ENCODE measurements around the gene ACTRT2.

ACTRT2 gene

DNA sequence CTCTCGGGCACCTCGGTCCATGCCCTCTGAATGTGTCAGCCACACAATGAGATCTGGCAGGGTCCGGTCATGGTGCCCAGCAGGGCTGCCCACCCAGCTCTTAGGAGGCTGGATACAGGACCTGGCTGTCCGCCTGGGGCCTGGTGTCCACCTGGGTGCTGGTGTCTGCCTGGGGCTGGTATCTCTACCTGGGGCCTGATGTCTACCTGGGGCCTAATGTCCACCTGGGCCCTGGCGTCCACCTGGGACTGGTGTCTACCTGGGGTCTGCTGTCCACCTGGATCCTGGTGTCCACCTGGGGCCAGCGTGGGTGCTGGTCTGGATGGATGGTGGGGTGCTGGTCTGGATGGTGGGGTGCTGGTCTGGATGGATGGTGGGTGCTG, 45.1 kb upstream of the ACTRT2 start:
- H4K20me1 ChIP-seq: peaks cover 0 to 32% (median 5%) of the 10 kb centered on the region in 11 experiments; a peak in 11 of 22 replicates
- no peak overlapping the region for H3K4me3 ChIP-seq
- H3K9ac ChIP-seq: no peak overlapping the region
- no peaks in the 10 kb centered on the region for H3K9me3 ChIP-seq (replicated peaks in 1 of 11)
- peaks cover 6 to 20% (median 12%) of the 10 kb centered on the region in 10 experiments; a peak in 17 of 20 replicates for H3K4me1 ChIP-seq
- H3K36me3 ChIP-seq: no peaks in the 10 kb centered on the region
- no peak overlapping the region for H3K4me2 ChIP-seq
- H3K27ac ChIP-seq: no peak overlapping the region
- TF ChIP-seq Cebpa-rat (IDR thresholded peaks at IDR 0.05): no peak
- peaks cover 17 to 39% (median 27%) of the 10 kb centered on the region in 11 experiments; a peak in 20 of 22 replicates for H3K27me3 ChIP-seq

DNA sequence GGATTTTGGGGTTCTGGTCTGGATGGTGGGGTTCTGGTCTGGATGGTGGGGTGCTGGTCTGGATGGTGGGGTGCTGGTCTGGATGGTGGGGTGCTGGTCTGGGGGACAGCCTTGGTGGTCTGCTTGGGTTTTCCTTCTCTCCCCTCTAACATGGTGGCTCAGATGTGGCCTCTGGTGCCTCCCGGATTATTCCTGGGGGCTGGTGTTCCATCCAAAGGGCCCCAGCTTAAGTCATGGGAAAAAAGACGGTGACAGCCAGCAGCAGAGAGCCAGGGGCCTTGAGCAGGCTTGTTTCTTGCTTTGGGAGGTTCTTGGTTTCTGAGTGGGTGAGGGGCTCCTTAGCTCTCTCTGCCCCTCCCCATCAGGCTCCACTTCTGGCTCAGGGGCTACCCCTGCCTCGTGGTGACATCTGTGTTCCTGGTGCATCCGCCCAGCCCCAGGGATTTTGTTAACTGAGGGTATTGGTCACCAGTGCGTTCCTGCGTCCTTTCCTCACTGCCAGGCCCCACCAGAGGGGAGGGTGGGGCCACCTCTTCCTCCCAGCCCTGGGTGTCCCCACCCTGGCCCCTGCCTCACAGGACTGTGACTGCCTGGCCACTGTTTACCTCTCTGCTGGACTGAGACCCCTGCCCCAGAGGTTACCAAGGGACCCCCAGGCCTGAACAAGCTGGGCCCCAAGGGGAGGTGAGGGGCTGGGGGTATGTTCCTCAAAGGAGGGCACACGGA, 43.2 kb upstream of the ACTRT2 start:
- H3K27me3 ChIP-seq: peaks cover 12 to 25% (median 17%) of the 10 kb centered on the region in 11 experiments; a peak in 20 of 22 replicates
- H3K27ac ChIP-seq: no peak overlapping the region
- no peak overlapping the region for H3K9ac ChIP-seq
- peaks cover 0 to 34% (median 5%) of the 10 kb centered on the region in 11 experiments; a peak in 11 of 22 replicates for H4K20me1 ChIP-seq
- no peaks in the 10 kb centered on the region for H3K9me3 ChIP-seq (replicated peaks in 1 of 11)
- no peak for TF ChIP-seq Cebpa-rat (IDR thresholded peaks at IDR 0.05)
- no peak overlapping the region for H3K4me3 ChIP-seq
- H3K4me2 ChIP-seq: no peak overlapping the region
- peaks cover 6 to 33% (median 24%) of the 10 kb centered on the region in 10 experiments; a peak in 18 of 20 replicates for H3K4me1 ChIP-seq
- no peaks in the 10 kb centered on the region for H3K36me3 ChIP-seq

DNA sequence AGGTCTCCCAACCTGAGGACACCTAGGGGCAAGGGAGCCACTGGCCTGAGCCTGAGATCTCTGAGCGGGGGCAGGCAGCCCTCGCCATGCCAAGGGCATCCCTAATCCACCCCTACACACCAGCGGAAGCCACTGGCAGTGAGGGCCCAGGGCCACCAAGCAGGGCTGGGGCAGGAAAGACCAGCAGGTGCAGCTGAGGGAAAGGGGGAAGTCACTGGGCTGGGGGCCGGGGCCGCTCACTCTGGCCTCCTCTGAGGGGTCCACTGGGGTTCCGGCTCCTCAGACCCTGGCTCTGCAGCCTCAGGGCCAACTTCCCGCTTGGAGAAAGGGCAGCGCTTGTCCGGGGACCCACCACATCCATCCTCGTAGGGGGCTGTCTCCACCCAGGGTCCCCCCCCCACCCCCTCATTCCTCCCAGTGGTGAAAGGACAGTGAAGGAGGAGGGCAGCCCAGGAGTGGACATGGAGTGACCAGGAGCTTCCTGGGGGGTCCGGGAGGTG, 42.5 kb upstream of the ACTRT2 start:
- Histone ChIP-seq H4K20me1 (peaks cover 0 to 29% (median 2%) of the 10 kb centered on the region in 11 experiments; a peak in 11 of 22 replicates), H3K9ac (no peak overlapping the region), H3K27ac (no peak overlapping the region), H3K4me3 (no peak overlapping the region), H3K4me1 (peaks cover 3 to 28% (median 19%) of the 10 kb centered on the region in 10 experiments; a peak in 18 of 20 replicates), H3K4me2 (no peak overlapping the region), H3K27me3 (peaks cover 5 to 18% (median 10%) of the 10 kb centered on the region in 11 experiments; a peak in 20 of 22 replicates), H3K9me3 (replicated peaks in 1 of 11) (no peaks in the 10 kb centered on the region), H3K36me3 (no peaks in the 10 kb centered on the region)
- no peak for TF ChIP-seq Cebpa-rat (IDR thresholded peaks at IDR 0.05)

DNA sequence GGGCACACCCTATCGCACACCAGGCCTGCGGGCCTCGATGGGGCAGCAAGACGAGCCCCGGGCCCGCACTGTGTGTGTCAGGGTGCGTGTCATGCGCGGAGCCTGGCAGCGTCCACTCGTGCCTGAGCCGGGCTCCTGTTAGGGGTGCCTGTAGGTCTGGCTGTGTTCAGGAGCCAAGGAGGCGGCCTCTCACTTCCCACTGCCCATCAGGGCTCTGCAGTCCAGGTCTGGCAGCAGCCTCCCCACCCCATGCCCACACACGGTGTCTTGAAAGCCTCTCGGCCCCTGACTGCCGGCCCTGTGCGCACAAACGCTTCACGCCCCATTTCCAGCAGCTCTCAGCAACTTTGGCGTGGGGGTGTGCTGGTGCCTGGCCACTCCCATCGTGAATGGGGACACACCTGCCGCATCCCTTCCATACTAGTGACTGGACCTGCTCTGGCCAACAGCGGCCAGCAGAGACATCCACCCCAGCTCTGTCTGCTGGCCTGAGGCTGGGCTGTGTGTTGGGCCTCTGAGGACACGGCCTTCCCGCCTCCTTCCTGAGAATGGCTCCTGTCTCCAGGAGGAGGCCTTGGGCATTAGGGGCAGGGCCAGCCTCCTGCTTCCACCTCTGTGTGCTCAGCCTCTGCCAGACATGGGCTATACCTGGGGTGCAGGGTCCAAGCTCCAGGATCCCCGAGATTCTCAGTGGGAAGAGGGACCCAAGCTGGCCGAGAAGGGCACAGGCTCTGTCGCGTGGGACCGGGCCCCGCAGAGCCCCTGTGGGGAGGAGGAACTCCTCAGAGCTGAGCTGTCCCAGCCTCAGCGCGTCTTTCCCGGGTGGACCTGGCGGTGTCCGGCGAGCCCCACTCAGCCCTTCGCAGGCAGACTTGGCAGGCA, 41.8 kb upstream of the ACTRT2 start:
- peaks cover 0 to 22% (median 14%) of the 10 kb centered on the region in 10 experiments; a peak in 13 of 20 replicates for H3K4me1 ChIP-seq
- no peak for TF ChIP-seq Cebpa-rat (IDR thresholded peaks at IDR 0.05)
- H3K9me3 ChIP-seq (replicated peaks in 1 of 11): no peaks in the 10 kb centered on the region
- no peak overlapping the region for H3K4me3 ChIP-seq
- peaks cover 0 to 11% (median 4%) of the 10 kb centered on the region in 11 experiments; a peak in 9 of 22 replicates for H3K27me3 ChIP-seq
- H3K9ac ChIP-seq: no peak overlapping the region
- H3K27ac ChIP-seq: no peak overlapping the region
- no peaks in the 10 kb centered on the region for H3K36me3 ChIP-seq
- no peak overlapping the region for H3K4me2 ChIP-seq
- peaks cover 0 to 30% (median 0%) of the 10 kb centered on the region in 11 experiments; a peak in 9 of 22 replicates for H4K20me1 ChIP-seq

DNA sequence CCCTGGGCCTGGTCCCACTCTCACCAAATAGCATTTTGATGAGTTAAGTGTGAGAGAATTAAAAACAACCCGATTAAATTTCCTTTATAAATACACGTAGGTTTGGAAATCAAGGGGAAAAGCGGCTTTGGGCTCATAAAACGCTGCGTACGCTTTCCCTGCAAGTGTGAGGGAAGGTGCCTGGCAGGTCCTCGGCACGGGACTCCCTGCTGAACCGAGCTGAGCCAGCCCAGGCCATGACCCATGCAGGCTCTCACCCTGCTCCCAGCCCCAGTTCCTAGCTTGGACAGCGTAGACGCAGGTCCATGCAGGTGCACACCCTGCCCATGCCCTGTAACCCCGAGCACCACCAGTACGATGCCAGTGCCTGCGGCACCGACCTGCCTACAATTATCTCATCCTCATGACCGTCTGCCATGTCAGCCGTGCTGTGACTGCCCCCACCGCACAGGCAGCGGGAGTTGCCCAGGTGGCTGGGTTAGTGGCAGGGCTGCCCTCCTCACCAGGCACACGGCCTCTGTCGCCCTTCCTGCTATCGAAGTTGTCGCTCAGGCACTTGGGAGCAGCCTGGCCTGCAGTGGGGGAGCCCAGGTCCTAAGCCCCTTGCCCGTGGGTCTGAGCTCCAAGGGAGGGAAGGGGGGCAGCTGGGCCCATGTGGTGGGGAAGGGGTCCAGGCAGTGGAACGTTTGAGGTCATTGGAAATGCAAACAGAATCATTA, 41.0 kb upstream of the ACTRT2 start:
- Histone ChIP-seq H3K4me1 (peaks cover 0 to 22% (median 14%) of the 10 kb centered on the region in 10 experiments; a peak in 13 of 20 replicates), H3K36me3 (no peaks in the 10 kb centered on the region), H3K9ac (no peak overlapping the region; a peak in 1 of 22 replicates), H4K20me1 (peaks cover 0 to 30% (median 0%) of the 10 kb centered on the region in 11 experiments; a peak in 9 of 22 replicates), H3K4me3 (no peak overlapping the region), H3K4me2 (peak overlapping the region in 4 of 11 experiments; percentile 9 to 38 (median 25); a peak in 5 of 22 replicates), H3K27ac (no peak overlapping the region), H3K27me3 (peaks cover 0 to 3% (median 0%) of the 10 kb centered on the region in 11 experiments; a peak in 3 of 22 replicates), H3K9me3 (replicated peaks in 1 of 11) (no peaks in the 10 kb centered on the region)
- no peak for TF ChIP-seq Cebpa-rat (IDR thresholded peaks at IDR 0.05)

DNA sequence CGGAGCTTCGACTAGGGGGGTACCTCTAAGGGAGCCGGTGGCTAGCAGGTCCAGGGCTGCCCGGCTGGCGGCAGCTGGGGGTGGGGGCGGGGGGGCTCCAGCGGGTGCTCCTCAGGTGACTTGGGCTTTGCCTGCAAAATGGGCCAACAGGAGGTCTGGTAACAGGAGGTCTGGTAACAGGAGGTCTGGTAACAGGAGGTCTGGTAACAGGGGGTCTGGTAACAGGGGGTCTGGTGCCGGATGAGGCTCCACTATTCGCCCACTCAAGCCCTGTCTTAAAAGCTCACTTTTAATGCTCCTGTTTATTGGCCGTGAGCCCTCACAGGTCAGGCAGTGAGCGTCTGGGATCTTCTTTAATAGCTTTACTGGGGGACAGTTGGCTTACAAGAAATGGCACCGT, 40.4 kb upstream of the ACTRT2 start:
- peaks cover 0 to 29% (median 0%) of the 10 kb centered on the region in 11 experiments; a peak in 8 of 22 replicates for H4K20me1 ChIP-seq
- no peak overlapping the region for H3K9ac ChIP-seq
- H3K9me3 ChIP-seq (replicated peaks in 1 of 11): no peaks in the 10 kb centered on the region
- no peaks in the 10 kb centered on the region for H3K36me3 ChIP-seq
- H3K27ac ChIP-seq: no peak overlapping the region
- TF ChIP-seq Cebpa-rat (IDR thresholded peaks at IDR 0.05): no peak
- peaks cover 0 to 22% (median 14%) of the 10 kb centered on the region in 10 experiments; a peak in 13 of 20 replicates for H3K4me1 ChIP-seq
- H3K4me2 ChIP-seq: no peak overlapping the region; a peak in 2 of 22 replicates
- H3K27me3 ChIP-seq: no peaks in the 10 kb centered on the region; a peak in 1 of 22 replicates
- H3K4me3 ChIP-seq: no peak overlapping the region

DNA sequence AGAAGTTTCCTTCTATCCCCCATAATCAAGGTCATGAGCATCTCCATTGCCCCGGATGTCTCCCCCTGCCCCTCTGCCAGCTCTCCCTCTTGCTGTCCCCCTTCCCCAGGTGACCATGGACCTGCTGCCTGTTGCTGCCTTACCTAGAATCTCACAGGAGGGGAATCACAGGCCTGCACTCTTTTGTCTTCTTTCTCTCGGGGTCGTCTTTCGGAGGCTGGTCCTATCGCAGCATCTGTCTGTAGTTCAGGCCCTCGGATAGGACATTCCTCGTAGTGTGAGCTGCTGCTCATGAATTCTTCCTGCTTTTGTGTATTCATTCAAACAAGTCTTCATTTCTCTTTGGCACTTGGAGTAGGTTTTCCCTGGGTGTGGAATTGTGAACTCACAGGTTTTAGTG, 39.9 kb upstream of the ACTRT2 start:
- H3K4me1 ChIP-seq: peaks cover 0 to 22% (median 14%) of the 10 kb centered on the region in 10 experiments; a peak in 13 of 20 replicates
- H3K27ac ChIP-seq: no peak overlapping the region
- peaks cover 0 to 29% (median 0%) of the 10 kb centered on the region in 11 experiments; a peak in 6 of 22 replicates for H4K20me1 ChIP-seq
- TF ChIP-seq Cebpa-rat (IDR thresholded peaks at IDR 0.05): no peak
- no peak overlapping the region for H3K4me3 ChIP-seq
- H3K27me3 ChIP-seq: no peaks in the 10 kb centered on the region; a peak in 1 of 22 replicates
- H3K9me3 ChIP-seq (replicated peaks in 1 of 11): no peaks in the 10 kb centered on the region
- peak overlapping the region in 3 of 11 experiments; percentile 65 to 72 (median 67); a peak in 4 of 22 replicates for H3K4me2 ChIP-seq
- H3K9ac ChIP-seq: no peak overlapping the region
- no peaks in the 10 kb centered on the region for H3K36me3 ChIP-seq
